NCI-H2107 (cell line): ENCODE data around the gene CSNK1A1L.

Experiments
- DNase-seq: peaks from one replicate; lab custom pipeline; 2025; lab: John Stamatoyannopoulos, UW

Gene CSNK1A1L

GRCh38 chr13:37105251-37105714 lies at the start of gene CSNK1A1L:
Gene CSNK1A1L, minus strand, starts transcription at chr13:37105664. Its CDS starts 408 bp downstream, at chr13:37105256.
- no peak for DNase-seq

DNA sequence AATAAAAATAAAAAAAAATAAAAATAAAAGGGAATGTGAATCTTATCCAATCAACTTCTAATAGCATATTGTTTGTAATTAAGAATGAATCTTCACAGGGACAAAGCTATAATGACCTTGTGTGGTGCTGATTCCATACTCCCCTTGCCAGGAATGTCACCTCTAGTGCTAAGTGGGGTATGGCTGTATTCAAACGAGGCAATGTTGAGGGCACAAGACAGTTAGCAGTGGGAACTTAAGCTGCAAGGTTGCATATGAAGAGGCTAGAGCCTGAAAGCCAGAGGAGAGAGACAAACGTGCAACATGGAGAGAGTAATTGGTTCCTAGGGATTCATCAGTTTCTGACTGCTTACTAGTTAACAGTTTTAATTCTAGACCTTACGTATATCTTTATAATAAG lies 43.9 kb upstream of the CSNK1A1L start:
- DNase-seq: no peak

DNA sequence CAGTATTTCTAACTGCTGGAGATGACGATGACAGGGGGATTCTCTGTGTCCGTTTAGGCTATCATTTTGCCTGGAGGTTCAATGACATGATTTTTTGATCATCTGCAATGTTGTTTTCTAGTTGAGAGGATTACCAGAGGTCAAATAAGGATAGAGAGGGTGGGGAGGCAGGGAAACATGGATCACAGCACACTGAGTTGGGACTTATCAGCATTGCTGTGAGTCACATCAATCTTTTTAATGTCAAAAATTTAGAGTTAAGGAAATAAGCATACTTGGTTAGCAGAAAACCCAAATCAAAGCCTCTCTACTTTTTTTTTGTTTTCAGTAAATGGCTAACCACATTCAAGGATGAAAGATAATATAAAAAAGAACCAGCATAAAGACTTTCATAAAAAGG lies 43.0 kb upstream of the CSNK1A1L start:
- DNase-seq: no peak

DNA sequence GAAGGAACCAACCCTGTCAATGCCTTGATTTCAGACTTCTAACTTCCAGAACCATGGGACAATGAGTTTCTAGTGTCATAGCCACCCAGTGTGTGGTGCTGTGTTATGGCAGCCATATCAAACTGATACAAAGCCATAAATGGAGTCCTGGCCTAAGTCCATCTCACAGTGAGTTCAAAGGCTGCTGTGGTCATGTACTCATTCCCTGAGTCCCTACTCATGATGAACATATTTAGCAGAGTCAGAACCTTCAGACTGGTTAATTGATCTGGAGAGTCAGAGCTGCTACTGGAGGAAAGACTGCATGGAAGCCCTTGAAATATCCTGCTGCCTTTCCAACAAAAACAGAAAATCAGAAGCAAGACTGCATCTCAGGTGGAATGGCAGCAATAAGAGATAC lies 39.2 kb upstream of the CSNK1A1L start:
- DNase-seq: no peak

DNA sequence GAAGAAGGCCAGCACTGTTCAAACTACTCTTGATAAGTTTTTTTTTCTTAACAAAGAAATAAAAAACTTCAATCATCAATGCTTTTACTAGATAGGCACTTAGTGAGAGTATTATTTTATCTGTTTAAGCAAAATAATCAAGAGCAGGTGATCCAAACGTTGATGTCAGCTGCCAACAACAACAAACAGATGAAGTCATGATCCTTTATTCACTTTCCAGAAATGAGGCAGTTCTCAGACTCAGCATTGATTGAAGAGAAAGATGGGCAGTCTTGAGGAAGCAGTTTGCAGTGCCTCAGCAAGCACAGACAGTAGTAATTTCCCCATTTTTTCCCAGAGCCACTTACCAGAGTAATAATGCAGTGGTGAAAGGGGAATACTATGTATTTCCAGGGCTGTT lies 38.4 kb upstream of the CSNK1A1L start:
- DNase-seq: no peak

- no peak for DNase-seq
Measured at GRCh38 chr13:37142877-37143276, 37.4 kb upstream of the CSNK1A1L start.

DNA sequence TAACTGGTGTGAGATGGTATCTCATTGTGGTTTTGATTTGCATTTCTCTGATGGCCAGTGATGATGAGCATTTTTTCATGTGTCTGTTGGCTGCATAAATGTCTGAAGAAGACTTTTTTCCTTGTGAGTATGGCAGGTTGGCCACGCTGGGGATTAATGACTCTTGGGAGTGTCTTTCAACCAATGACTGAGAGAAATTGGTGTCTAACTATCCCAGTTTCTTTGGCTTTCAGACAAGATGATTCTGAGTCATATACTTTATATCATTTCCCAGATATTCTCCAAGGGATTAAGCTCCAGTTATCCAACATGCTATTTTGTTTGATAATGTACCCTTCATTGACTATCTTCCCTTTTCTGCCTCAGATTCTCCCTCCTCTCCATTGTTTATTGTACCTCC lies 35.5 kb upstream of the CSNK1A1L start:
- DNase-seq: no peak

DNA sequence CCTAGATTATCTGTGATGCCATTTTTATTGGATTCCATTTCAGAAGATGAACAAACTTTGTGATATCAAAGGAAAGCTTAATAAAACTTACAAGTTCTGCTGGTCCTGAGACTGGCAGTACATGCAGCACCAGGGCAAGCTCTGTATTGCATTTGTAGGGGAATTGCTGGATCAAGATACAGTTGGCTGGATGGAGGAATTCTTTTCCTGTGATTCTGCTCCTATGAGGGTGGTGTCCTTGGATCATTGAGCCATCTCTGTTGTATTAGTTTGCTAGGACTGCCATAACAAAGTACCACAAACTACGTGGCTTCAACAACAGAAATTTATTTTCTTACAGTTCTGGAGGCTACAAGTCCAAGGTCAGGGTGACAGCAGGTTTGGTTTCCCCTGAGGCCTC lies 33.9 kb upstream of the CSNK1A1L start:
- no peak for DNase-seq

DNA sequence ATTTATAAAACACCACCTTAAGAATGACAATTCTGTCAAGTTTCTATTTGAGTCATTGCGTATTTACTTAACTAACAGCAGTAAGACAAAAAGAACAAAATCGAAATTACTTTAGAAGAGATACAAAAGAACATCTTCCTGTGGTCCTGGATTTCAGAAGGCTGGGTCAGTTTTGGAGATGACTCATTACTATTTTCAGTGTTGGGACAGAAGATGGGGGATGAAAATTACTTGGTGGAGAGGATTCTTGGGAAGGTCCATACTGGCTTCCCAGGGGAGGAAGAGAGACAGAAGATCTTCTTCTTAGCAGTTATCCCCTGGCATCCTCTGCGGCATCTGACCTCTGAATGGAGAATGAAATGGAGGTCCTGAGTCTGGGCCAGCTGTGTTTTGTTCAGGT lies 33.5 kb upstream of the CSNK1A1L start:
- no peak for DNase-seq

- DNase-seq: no peak
Measured at GRCh38 chr13:37138169-37138568, 32.7 kb upstream of the CSNK1A1L start.

- DNase-seq: no peak
Measured at GRCh38 chr13:37136633-37137032, 31.2 kb upstream of the CSNK1A1L start.

DNA sequence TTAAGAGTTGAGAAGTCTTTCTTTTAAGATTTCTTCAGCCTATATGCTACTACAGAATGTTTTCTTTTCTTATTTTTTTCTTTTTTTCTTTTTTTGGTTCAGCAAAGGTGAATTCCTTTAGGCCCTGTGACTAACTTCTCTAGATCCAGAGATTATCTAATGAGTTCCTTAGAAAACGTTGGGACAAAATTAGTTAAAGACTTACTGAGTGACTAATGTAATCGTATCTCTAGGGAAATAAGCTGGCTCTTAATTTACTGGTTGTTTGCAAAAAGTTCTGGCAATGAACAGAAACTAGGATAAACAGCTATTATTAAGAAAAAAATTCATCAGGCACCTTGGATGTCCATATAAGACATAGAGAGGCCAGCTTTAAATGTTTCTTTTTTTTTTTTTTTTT lies 30.7 kb upstream of the CSNK1A1L start:
- no peak for DNase-seq

- DNase-seq: no peak
Measured at GRCh38 chr13:37134411-37135041, 29.1 kb upstream of the CSNK1A1L start.

- DNase-seq: no peak
Measured at GRCh38 chr13:37132211-37132610, 26.7 kb upstream of the CSNK1A1L start.

- DNase-seq: no peak
Measured at GRCh38 chr13:37131092-37131491, 25.6 kb upstream of the CSNK1A1L start.

GRCh38 chr13:37129866-37130265 lies 24.4 kb upstream of the CSNK1A1L start:
- DNase-seq: no peak

DNA sequence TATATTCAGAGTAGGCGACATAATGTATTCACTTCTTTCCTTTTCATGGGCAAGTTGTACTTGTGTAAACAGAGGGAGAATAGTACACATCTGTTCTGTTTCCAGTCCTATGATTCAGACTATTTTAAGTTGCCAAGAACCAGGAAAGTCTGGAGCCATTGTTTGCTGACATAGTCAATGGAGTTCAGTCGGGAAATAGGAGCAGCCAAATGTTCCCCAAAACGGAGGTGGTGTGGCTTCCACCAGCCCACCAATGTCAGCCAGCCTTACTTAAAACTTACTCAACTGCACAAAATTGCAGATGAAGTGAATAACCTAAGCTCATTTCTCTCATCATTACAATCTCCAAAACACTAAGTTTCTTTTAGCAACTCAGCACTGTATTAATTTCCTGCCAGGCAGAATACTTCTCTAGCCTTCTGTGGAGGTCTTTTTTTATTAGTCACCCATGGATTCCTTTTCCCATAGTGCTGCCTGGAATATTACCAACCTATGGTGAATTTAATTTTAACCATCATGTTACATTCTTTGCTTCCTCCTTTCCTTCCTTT lies 22.3 kb upstream of the CSNK1A1L start:
- DNase-seq: no peak

DNA sequence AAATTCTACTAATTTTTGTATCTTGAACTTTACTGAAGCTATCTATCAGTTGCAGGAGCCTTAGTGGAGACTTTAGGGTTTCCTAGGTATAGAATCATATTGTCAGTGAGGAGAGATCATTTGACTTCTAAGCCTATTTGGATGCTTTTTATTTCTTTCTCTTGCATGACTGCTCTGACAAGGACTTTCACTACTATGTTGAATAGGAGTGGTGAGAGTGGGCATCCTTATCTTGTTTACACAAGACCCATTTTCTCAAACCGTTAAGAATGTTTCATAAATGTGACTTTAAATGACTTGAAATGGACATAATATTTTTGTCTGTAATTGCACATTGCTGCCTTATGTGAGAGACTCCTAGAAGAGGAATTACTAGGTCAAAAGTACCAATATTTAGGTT lies 17.9 kb upstream of the CSNK1A1L start:
- DNase-seq: no peak

DNA sequence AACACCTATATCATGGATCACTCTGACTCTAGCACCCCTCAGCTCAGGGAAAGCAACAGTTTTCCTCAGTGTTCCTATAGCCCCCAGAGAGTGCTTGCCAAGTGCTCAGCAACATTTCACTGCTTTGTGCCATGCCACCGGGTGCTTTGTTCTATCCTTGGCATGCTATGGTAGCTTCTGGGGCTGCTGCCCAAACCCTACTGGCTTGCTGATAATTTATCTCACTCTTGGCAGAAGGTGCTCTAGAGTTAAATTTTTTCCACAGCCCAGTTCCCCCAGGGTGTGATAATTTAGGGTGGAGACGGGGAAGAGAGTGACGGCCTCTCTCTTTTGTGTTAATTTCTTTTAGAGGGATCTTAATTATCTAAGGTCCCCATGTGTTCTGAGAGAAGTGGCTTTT lies 12.6 kb upstream of the CSNK1A1L start:
- DNase-seq: no peak

DNA sequence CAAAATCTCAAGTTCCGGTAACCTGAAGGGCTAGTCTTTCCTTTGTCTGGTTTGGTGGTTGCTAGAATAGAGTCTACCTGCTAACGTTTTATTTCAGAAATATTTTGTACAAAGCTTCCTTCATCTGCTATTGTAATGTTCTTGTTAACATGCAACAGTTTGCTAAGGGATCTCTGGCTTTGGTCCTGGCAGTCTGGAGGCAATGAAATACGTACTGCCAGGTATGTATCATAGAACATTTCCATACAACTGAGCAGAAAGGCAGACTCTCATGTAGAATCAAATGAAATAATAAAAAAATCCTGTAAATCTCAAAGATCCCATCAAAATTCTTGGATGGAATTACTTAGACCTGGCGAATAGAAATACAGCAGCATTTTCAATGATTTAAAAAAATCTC lies 8.8 kb upstream of the CSNK1A1L start:
- DNase-seq: no peak

DNA sequence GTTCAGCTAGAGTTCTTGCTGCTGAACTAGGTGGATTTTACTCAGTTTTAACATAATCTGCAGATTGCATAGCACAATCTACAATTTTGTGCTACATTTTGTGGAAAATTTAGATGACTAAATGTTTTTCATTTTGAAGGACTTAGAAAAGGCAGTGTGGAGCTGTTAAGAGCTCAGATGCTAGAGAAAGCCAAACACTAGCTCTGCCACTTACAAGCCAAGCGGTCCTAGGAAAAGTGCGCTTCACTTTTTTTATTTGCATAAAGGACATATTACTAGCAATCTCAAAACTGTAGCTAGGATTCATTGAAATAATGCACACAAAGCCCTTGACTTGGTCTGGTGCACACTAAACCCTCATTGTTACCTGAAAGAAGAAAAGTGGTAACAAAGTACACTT lies 8.1 kb upstream of the CSNK1A1L start:
- no peak for DNase-seq

GRCh38 chr13:37109051-37109678 lies 3.7 kb upstream of the CSNK1A1L start:
- no peak for DNase-seq

DNA sequence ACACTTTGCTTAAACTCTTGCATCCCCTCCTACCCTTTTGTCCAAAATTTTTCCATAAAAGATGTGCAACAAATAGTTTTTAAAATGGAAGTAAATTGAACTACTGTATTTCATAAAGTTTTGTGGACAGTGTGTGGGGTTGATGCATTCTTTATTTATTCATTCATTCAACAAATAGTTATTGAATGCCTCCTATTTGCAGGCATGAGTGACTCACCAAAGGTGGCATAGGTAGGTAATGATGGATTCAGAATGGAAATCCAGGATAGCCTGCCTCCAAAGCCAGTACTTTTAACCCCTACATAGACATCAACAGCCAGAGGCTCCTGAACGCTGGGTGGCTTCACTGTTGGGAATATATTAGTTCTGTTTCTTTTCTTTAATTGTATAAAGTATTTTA lies 2.4 kb upstream of the CSNK1A1L start:
- DNase-seq: no peak

DNA sequence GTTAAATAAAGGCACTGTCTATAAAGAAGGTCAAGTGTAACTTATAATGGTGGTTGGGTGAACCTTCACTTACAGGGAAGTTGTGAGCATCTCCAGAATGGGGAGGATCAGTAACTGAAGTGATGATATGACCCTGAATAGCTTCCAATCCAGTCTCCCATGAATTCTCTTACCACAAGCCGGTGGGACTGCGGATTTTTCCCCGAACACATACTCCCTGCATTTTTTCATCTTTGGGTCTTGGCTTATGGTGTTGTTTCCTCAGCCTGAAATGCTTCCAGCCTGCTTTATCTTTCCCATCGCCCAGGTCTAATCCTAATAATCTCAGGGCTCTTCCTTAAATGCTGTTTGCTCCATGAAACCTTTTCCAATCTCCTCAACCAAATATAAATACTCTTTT lies 2.0 kb upstream of the CSNK1A1L start:
- no peak for DNase-seq
